T follicular helper cell (primary cell): ENCODE measurements around the gene CDC42SE2.
"Not testable (repeated sequence)": the region's sequence is repeated elsewhere in the genome, so short reads cannot be mapped to it uniquely, and the experiment has no call there.

Experiments
- DNase-seq: peaks from one replicate; pipeline ENCODE4 v3.0.0-alpha.2; 2020; ENCODE audit warnings: low read depth

Gene CDC42SE2

GRCh38 chr5:131277875-131278740 lies 14.3 kb downstream of the CDC42SE2 start:
- no peak for DNase-seq

GRCh38 chr5:131278741-131279124 lies 14.9 kb downstream of the CDC42SE2 start:
- DNase-seq, result not testable (repeated sequence)

DNA sequence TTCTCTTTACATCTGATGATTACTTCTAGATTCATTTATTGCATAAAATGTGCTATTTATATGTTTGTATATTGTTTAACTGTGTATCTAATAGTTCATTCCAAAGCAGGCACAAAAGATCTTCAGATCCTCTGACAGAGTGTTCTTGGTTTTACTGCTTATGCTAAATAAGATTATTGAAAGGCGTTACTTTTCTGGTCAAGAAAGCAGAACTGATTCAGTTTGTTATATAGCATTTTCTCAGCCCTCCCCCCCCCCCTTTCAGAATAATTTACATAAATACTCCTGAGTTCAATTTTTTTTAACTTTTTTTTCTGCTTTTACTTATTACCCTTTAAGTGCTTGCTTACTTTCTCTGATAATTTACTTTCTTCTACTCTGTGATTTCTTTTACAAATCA lies 15.4 kb downstream of the CDC42SE2 start:
- no peak for DNase-seq

DNA sequence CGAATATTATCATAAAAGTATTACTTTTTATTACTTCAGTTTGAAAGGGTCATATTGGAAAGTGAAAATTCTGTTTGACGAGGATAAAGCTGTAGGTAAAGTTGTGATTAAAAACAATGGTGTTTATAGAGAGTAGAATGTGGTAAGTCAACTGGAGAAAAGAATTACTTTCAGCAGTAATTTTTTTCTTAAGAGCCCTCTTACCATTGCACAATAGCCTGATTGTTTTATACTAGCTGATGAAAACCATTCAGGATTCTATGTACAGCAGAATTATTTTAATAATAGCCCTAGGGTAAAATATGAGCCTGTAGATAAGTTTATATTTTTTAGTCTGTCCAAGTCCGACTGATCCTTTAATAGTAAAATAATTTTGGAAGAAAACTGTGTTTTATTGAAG lies 16.6 kb downstream of the CDC42SE2 start:
- DNase-seq, result no peak

- DNase-seq, result no peak
Observed at GRCh38 chr5:131281133-131281867, 17.4 kb downstream of the CDC42SE2 start.

DNA sequence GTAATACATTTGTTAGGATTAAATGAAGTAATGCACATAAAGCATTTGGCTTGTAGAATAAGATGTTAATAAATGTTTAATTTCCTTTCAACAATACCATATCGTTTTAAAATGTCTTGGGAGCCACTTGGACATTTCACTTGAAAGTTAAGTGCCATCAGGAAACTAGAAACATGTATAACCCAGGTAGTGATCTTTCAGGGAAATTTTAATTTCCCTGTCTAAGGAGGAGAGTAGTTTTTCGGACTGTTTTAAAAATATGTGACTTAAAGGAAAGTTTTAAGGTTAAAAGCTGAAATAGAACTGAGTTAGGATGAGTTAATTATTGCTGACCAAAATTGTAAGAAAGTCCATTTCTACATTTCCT lies 18.0 kb downstream of the CDC42SE2 start:
- DNase-seq, result no peak

DNA sequence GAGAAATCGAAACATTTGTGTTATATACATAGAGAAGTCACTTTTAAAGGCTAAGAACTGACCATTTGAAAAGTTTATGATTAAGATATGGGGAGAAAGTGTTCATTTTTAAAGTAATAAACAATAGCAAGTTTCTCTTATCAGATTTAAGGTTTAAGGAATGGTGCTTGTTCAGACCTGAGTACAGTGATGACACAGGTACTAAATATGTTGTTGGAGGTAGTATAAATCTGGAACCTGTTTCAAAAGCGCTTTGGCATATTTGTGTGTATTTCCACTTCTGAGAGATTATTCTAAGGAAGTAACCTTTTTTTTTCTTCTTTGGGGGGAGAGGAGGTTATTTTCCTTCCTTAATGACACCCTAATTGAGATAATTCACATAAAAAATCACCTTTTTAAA lies 18.4 kb downstream of the CDC42SE2 start:
- DNase-seq, result no peak

DNA sequence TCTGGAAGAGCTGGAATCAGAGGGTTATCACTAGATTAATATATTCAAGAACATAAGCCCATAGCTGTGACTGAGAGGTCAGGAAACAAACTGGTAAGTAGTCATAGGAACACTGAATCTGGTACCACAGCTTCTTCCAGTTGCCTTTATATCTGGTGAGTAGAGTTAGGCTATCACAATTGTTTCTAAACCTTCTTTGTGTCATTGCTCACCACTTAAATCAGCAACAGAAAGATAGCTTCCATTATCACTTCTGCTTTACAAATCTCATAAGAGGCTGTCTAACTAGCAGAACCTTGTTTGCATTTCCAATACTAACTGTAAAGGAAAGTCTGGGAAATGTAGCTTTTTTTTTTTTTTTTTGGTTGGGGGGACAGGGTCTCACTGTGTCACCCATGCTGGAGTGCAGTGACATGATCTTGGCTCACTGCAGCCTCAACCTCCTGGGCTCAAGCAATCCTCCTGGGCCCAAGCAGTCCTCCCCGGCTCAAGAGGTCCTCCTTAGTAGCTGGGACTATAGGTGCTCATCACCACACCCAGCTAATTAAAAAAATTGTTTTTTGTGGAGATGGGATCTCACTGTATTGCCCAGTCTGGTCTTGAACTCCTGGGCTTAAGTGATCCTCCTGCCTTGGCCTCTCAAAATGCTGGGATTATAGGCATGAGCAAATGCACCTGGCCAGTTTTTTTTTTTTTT lies 22.0 kb downstream of the CDC42SE2 start:
- no peak for DNase-seq

DNA sequence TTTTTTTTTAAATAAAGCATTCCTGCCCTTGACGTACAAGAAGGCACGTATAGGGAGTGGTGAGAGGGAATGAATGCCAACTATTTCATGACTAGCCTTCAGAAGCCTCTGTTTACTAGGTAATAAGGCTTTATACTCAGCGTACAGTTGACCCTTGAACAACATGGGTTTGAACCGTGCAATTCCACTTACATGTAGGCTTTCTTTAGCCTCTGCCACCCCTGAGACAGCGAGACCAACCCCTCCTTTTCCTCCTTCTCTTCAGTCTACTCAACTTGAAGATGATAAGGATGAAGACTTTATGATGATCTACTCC lies 22.5 kb downstream of the CDC42SE2 start:
- DNase-seq, result no peak

DNA sequence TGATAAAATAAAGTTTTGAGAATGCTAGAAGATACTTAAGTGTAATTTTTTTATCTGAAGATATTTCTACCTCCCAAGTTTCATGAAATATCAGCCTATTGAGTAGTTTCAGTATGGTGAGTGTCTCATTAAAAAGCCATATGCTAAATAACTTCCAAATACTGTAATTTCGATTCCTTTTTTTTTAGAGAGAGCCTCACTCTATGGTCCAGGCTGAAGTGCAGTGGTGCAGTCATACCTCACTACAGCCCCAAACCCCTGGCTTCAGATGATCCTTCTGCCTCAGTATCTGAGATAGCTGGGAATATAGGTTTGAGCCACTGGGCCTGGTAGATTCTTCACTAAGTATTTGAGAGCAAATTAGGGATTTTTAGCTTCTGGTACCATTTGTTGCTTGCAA lies 24.5 kb downstream of the CDC42SE2 start:
- DNase-seq, result no peak

DNA sequence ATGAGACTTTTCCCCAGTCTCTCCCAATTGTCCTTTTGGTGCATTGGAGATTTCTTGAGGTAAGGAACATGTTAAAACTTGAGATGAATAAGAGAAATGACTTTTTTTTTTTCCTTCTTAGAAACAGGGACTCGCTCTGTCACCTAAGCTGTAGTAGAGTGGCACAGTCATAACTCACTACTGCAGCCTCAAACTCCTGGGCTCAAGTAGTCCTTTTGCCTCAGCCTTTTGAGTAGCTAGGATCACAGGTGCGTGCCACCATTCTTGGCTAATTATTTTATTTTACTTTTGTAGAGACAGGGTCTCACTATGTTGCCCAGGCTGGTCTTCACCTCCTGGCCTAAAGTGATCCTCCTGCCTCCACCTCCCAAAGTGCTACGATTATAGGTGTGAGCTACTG lies 25.9 kb downstream of the CDC42SE2 start:
- no peak for DNase-seq

DNA sequence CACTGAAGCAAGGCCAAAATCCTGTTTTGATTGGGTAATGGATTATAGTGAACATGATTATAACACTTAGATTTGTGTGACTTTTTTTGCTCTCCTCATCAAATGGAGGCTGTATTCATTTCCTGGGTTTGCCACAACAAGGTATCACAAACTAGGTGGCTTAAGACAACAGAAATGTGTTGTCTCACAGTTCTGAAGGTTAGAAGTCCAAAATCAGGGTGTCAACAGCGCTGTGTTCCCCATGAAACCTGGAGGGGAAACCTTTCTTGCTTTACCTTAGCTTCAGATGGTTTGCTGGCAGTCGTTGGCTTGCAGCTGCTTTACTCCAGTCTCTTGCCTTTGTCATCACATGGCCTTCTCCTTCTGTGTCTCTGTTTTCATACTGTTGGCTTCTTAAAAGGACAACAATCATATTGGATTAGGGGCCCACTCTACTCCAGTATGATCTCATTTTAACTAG lies 32.4 kb downstream of the CDC42SE2 start:
- DNase-seq, result no peak

- DNase-seq, result no peak
Observed at GRCh38 chr5:131297886-131298285, 34.0 kb downstream of the CDC42SE2 start.

GRCh38 chr5:131299465-131299864 lies 35.6 kb downstream of the CDC42SE2 start:
- DNase-seq, result no peak

DNA sequence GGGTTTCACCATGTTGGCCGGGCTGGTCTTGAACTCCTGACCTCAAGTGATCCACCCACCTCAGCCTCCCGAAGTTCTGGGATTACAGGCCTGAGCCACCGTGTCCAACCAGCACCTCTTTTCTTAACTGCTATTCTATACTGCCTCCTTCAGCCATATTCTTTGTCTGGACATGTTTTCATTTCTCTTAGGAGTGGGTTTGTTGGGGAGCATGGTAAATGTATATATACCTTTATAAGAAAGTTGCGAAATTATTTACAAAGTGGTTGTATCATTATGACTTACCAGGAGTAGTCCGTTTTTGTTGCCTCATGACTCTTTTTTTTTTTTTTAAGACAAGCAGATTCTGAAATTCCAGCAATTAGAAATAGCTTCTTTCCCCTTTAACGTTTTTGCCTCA lies 38.7 kb downstream of the CDC42SE2 start:
- DNase-seq, result no peak

- DNase-seq, result no peak
Observed at GRCh38 chr5:131303537-131303936, 39.7 kb downstream of the CDC42SE2 start.

- no peak for DNase-seq
Observed at GRCh38 chr5:131304414-131304813, 40.6 kb downstream of the CDC42SE2 start.

DNA sequence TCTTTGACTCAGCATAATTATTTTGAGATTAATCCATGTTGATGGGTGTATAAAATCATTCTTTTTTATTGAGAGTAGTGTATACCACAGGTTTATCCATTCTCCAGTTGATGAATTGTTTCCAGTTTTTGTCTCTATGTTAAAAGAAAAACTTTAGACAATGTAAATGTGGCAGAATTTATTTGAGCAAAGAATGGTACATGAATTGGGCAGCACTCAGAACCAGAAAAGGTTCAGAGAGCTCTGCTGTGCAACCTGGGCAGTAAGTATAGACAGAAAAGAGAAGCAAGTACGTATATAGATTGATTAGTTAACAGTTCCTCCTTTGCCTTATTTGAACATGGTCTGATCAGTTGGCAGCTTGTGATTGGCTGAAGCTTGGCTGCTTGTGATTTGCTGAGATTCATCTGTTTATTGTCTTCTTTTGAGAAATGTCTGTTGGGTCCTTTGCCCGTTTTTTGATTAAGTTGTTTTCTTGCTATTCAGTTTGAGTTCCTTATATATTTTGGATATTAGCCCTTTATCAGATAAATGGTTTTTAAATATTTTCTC lies 41.4 kb downstream of the CDC42SE2 start:
- DNase-seq, result no peak

DNA sequence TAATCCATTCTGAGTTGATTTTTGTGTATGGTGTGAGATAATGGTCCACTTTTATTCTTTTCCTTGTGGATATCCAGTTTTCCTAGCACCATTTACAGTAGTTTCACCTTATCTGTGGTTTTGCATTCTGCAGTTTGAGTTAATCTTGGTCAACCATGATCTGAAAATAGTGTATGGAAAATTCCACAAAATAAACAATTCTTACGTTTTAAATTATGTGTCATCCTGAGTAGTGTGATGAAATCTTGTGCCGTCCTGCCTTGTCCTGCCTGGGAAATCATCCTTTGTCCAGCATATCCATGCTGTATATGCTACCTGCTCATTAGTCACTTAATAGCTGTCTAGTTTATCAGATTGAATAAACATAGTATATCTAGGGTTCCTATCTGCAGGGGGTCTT lies 42.1 kb downstream of the CDC42SE2 start:
- DNase-seq, result no peak

GRCh38 chr5:131312235-131312772 lies 48.5 kb downstream of the CDC42SE2 start:
- DNase-seq, result peak; percentile 62

- no peak for DNase-seq
Observed at GRCh38 chr5:131316026-131316425, 52.2 kb downstream of the CDC42SE2 start.

- no peak for DNase-seq
Observed at GRCh38 chr5:131316822-131317221, 53.0 kb downstream of the CDC42SE2 start.
